Adipose tissue (tissue), 3 donors: ENCODE results near the gene BBS1. TPM values are rescaled to one million over a fixed set of nuclear protein-coding genes. Genes with fewer than 3 reads are reported as not detected.
"Not testable (repeated sequence)": the region's sequence is repeated elsewhere in the genome, so short reads cannot be mapped to it uniquely, and the experiment has no call there.

Experiments
- H3K27ac ChIP-seq: one replicate; pipeline ENCODE4 v1.5.1; 2013; ENCODE audit warnings: low read depth, low read length
- WGBS, 3 donors: extraction: QIAGEN DNeasy Blood & Tissue Kit; methylation state at CpG; one replicate each; pipeline ENCODE4 v1.1.7; 2013; 5-methylcytosine and 5-hydroxymethylcytosine counted together
- polyA plus RNA-seq, 3 donors: library from polyadenylated mRNA; stranded (reverse); fragments of 200-250 nt; gene quantifications; one replicate each; pipeline ENCODE4 v1.2.3, GENCODE V29; 2013
- donor health status: healthy with polysubstance abuse.
- donor health status: Bipolar disorder and iron deficiency.
- donor health status: healthy.

The BBS1 gene
- polyA plus RNA-seq, 3 donors, result 11.5 to 15.5 (median 12.3) TPM

DNA sequence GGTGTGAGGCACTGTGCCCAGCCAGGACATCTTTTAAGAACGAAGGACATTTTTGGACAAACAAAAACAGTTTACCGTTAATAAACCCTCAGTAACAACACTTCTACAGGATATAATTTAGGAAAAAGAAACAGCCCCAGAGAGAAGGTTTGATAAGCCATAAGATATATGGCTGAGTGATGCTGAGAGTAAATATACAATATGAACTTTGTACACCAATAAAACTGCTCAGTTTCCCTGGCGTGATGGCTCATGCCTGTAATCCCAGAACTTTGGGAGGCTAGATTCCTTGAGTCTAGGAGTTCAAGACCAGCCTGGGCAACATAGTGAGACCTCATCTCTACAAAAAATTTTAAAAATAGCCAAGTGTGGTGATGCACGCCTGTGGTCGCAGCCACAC, 11.9 kb upstream of the BBS1 start:
- H3K27ac ChIP-seq, result no peak overlapping the region
- WGBS, 3 donors, result 89 to 96% (median 89%) methylated on average over 5 of the region's 5 CpGs

GRCh38 chr11:66505276-66505816, 5.1 kb upstream of the BBS1 start:
- no peak overlapping the region for H3K27ac ChIP-seq
- WGBS, 3 donors, result 0 to 90% (median 58%) methylated on average over 1 of the region's 1 CpG

DNA sequence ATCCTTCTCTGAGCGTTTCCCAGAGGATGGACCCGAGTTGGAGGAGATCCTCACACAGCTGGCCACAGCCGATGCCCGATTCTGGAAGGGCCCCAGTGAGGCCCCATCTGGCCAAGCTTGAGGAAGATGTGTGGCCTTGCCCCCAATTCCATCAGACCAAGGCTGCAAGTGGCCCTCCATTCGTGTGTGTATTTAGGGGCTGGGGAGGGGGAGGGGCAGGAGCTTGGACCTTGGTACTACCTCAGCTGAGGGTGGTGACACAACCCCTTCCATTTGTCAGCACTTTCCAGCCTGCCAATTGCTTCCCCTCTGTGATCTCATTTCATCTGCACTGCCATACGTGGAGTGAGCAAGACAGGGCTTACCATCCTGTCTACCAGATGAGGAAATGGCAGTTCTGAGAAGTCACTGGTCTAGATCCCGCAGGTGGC, 1.3 kb upstream of the BBS1 start:
- H3K27ac ChIP-seq, result no peak overlapping the region
- WGBS, 3 donors, result 75 to 80% (median 77%) methylated on average over 7 of the region's 7 CpGs

GRCh38 chr11:66510990-66511339, 530 bp downstream of the BBS1 start:
- H3K27ac ChIP-seq, result no peak overlapping the region

DNA sequence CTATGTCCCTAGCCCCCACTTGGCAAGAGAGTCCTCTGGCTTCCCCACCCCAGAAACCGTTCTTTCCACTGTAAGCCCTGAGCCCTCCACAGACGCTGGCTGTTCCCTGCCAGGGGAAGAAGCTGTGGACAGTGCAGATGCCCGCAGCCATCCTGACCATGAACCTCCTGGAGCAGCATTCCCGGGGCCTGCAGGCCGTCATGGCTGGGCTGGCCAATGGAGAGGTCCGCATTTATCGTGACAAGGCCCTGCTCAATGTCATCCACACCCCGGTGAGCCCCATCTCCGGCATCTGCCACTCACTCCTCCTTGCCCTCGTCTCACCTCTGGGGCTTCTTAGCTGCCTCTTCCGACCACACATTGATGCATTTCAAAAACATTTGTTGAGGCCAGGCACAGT, 13.2 kb downstream of the BBS1 start:
- no peak overlapping the region for H3K27ac ChIP-seq
- 89 to 93% (median 92%) methylated on average over 11 of the region's 11 CpGs for whole genome bisulfite sequencing, 3 donors

More at GRCh38 chr11:66510990-66511339, 530 bp downstream of the BBS1 start:
- 4 to 15% (median 9%) methylated on average over 5 of the region's 5 CpGs for WGBS, 3 donors

GRCh38 chr11:66524304-66525040, 14.0 kb downstream of the BBS1 start:
- WGBS, 3 donors, result 85 to 94% (median 91%) methylated on average over 9 to 10 of the region's 10 CpGs
- no peak overlapping the region for H3K27ac ChIP-seq

DNA sequence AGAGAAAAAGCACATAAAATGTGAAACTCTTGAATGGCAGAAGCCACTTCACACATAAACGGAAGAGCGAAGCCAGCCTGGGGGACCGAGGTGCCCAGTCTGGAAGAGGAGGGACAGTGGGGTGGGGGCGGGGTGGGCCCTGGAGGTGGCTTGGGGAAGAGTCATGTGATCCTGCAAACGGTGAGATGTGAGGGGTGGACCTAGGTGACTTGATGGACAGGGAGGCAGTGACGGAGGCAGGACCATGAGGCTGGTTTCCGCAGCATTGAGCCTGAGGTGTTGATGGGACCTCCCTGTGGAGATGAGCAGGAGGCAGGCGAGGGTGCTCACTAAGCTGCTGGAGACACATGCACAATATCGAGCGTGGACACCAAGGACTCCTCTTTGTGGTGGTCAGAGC, 18.6 kb downstream of the BBS1 start:
- 78 to 84% (median 80%) methylated on average over 10 of the region's 10 CpGs for WGBS, 3 donors
- no peak overlapping the region for H3K27ac ChIP-seq

- H3K27ac ChIP-seq, result no peak overlapping the region
- WGBS, 3 donors, result 84 to 89% (median 85%) methylated on average over 12 to 13 of the region's 13 CpGs
Observed at GRCh38 chr11:66529655-66530054, 19.2 kb downstream of the BBS1 start.

DNA sequence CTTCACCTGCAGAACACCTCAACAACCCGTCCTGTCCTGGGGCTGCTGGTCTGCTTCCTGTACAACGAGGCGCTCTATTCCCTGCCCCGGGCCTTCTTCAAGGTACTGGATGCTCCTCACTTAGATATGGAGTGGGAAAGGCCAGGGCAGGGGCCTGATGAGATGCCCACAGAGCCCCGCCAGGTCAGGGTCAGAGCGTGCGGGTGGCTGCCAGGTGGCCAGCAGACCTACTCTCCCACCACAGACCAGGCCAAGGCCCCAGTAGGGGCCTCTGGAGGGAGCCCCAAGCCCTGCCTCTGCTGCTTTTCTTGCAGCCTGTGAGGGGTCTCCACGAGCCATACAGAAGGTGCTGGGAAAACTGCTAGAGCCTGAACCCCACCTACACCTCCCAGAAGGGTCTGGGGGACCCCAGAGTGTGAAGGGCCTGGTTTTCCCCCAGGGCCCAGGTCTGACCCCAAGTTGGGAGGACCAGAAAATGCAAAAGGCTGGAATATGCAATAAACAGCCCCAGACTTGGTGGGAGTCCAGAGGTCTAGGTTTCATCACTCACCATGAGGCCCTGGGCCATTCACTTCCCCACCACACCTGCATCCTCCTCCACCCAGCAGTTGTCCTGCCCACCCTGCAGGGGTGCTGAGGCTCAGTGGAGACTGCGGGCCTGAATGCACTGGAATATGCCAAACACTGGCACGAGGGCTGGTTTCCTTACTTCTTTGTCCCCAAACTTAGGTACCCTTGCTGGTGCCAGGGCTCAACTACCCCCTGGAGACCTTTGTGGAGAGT, 20.7 kb downstream of the BBS1 start:
- 71 to 94% (median 82%) methylated on average over 10 of the region's 10 CpGs for WGBS, 3 donors
- no peak overlapping the region for H3K27ac ChIP-seq

- WGBS, 3 donors, result 93 to 96% (median 95%) methylated on average over 11 of the region's 11 CpGs
- no peak overlapping the region for H3K27ac ChIP-seq
Observed at GRCh38 chr11:66531841-66532240, 21.4 kb downstream of the BBS1 start.

GRCh38 chr11:66532784-66533183, 22.3 kb downstream of the BBS1 start:
- 77 to 86% (median 80%) methylated on average over 6 of the region's 6 CpGs for WGBS, 3 donors
- no peak overlapping the region for H3K27ac ChIP-seq

- no peak overlapping the region for H3K27ac ChIP-seq
- WGBS, 3 donors, result 83 to 85% (median 83%) methylated on average over 16 of the region's 16 CpGs
Observed at GRCh38 chr11:66539170-66539869, 28.9 kb downstream of the BBS1 start.

GRCh38 chr11:66539870-66540213, 29.4 kb downstream of the BBS1 start:
- no peak overlapping the region for H3K27ac ChIP-seq
- 88 to 95% (median 93%) methylated on average over 10 of the region's 10 CpGs for WGBS, 3 donors

DNA sequence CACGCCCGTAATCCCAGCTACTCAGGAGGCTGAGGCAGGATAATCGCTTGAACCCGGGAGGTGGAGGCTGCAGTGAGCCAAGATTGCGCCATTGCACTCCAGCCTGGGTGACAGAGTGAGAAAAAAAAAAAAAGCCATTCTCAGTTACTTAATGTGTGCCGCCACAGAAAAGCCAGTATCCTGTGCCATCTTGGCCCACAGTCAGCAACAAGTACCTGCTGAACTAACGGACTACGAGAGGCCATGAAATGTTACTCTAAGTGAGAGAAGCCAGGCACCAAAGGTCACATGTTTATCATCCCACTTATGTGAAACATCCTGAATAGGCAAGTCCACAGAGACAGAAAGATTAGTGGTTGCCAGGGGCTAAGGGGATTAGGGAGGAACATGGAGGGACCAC, 30.2 kb downstream of the BBS1 start:
- not testable (repeated sequence) for H3K27ac ChIP-seq
- 54 to 85% (median 65%) methylated on average over 6 to 8 of the region's 8 CpGs for WGBS, 3 donors

GRCh38 chr11:66541892-66542291, 31.5 kb downstream of the BBS1 start:
- WGBS, 3 donors, result 68 to 86% (median 78%) methylated on average over 4 of the region's 4 CpGs
- H3K27ac ChIP-seq, result no peak overlapping the region

GRCh38 chr11:66542362-66542761, 31.9 kb downstream of the BBS1 start:
- H3K27ac ChIP-seq, result no peak overlapping the region
- WGBS, 3 donors, result 48 to 82% (median 74%) methylated on average over 10 of the region's 10 CpGs

DNA sequence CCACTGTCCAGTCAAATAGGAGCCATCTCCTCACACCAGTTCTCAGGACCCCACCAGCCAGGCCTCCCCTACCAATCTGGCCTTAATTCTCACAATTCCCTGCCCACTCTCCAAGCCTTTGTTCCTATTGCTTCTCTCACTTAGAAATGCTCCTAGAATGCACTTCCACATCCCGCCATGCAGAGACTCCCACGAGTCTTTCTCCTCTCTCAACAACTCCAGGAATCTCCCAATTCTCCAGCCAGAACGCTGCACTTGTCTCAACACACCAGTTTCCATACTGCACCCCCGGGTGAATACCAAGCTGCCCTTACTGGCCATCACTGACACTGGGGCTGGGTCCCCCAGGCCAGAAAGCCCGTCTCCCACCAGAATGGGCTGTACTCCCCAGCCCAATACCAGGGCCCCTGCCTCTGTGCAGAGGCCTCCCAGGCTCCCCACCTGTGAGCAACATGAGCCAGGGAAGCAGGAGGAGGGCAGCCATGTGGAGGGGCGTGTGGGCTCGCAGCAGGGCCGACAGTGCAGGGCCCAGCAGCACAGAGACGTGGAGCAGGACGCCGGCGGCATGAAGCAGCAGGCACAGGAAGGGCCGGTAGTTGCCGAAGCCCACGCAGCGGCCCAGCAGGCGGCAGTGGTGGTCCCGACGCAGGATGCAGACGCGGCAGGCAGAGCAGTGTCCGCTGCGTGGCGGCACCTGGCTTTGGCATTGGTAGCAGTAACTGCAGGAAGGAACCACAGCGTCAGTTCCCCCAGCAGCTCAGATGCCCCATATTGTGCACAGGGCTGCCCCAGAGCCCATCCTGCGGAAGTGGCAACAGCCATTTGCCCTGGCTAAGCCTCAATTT, 33.0 kb downstream of the BBS1 start:
- WGBS, 3 donors, result 25 to 60% (median 27%) methylated on average over 26 of the region's 26 CpGs

GRCh38 chr11:66544952-66545351, 34.5 kb downstream of the BBS1 start:
- not testable (repeated sequence) for H3K27ac ChIP-seq
- 65 to 74% (median 70%) methylated on average over 14 of the region's 14 CpGs for WGBS, 3 donors

More for the DNA sequence above, 33.0 kb downstream of the BBS1 start:
- H3K27ac ChIP-seq, result no peak overlapping the region
